Stimulated activated CD8-positive, alpha-beta memory T cell treated with anti-CD3 and anti-CD28 coated beads, Interleukin-4, amount 100 ng/mL, for 4 hours (primary cell): ENCODE data around the gene STAT1.

Source experiments
- DNase-seq, 2 donors: peaks; one replicate each; pipeline ENCODE4 v3.0.0-alpha.2; 2020; ENCODE audit warnings: low read depth in 2 of 2, low spot score in 1 of 2

Gene STAT1

GRCh38 chr2:190986221-190986953, 27.6 kb downstream of the STAT1 start:
- no peak for DNase-seq

- no peak for DNase-seq
Measured at GRCh38 chr2:190984595-190984994, 29.4 kb downstream of the STAT1 start.

GRCh38 chr2:190982262-190983034, 31.5 kb downstream of the STAT1 start:
- no peak for DNase-seq

DNA sequence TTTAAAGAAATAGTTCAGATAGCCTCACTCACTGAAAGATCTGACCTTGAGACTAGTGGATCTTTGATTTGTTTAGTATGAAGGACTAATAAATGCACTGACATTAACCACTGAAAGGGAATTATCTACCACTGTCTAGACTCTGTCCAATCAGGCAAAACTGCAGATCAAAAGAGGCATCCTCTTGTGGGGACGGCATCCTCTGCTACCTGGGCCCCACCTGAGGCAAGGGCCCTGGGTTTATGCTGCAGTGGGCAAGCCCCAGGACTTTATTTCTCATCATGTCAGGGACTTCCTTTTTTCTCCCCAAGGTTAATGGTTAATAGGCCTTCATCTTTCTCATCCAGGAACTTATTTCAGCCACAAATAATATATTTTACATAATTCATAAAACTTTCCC, 32.2 kb downstream of the STAT1 start:
- no peak for DNase-seq

- DNase-seq: no peak
Measured at GRCh38 chr2:190981333-190981732, 32.6 kb downstream of the STAT1 start.

GRCh38 chr2:190980630-190981209, 33.3 kb downstream of the STAT1 start:
- DNase-seq: no peak

DNA sequence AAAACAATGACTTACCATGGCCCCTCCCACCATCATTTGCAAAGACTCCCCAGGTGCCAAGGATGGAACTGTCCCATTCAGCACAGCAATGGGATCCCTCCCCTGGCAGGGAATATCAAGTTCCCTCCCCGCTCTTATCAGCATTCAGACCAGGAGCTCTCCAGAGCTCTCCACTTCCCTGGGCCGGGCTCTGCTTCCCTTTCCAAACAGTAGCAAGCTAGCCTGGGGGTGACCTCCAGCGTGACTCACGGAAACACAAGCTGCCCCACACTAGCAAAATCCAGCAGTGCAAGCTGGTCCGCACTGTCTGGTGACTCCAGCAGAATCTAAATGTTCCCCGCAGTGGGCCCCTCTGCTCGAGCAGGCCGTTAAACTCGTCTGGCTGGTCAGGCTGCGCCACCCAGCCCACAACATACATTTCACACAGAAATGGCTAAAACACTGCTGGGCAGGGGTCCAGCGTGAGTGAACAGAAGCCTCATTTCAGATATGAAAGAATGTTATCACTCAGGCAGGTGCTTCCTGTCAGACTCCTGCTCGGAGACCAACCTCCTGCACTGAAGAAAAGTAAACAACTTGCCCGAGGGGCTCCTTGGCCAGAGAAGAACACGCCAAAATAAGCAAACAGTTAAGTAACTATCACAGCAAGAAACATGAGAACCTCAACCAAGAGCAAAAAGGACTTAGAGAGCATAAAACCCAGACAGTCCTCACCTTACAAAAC, 33.9 kb downstream of the STAT1 start:
- DNase-seq: no peak

DNA sequence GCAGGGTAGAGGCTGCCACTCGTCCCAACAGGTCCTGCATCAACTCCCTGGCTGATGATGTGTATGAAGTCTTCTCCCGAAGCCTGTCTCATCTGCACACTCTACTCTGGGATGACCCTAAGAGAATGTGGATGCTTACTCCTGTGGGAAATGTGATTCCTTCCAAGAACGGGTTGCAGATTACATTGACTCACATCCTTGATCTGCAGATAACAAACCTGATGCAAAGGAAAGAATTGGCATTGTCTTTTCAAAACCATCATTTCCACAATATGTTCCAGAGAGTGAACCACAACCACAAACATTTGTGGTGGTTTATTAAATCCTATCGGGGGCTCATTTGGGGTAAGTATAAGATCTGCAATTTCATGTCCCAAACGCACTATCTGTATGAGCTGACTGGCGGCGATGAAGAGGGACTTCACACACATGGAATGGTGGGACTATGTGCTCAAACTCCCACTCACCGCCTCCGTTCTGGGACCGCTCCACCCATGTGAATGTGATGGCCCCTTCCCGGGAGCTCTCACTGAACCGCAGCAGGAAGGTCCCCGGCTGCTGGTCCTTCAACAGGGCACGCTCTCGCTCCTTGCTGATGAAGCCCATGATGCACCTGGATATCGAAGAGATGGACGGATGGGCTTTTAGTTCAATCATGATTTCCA, 35.5 kb downstream of the STAT1 start:
- DNase-seq: no peak

DNA sequence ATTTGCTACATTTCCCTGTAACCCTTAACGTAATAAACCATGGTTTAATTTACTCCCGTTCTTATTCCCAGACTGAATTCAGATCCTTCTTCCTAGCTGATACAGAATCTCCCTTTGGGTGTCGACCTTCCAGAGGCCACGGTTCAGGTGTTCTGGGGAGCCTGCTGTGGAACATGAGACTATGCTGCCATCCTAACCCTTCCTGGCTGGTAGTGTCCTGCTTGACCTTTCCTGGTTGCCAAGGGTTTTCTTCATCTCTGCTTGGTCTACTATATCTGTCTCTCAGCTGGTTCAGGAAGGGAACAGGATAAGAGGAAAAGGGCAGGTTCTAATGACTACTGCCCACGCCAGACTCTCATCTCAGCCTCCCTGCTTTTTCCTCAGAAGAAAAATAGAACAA, 36.5 kb downstream of the STAT1 start:
- DNase-seq: no peak

DNA sequence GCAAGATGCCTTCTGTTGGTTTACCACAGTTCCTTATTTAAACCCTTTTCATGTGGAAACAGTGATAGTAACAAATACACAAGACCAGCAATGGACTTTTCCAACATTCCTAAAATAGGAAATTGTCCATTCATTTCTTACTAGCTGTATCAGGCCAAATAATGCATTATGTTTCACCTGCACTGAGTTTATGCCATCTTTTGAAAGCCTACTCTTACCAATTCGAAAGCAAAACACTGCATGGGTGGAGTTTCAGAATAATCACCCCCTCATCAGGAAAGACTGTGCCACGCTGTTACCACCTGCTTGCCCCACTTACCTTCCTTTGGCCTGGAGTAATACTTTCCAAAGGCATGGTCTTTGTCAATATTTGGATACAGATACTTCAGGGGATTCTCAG, 37.5 kb downstream of the STAT1 start:
- DNase-seq: no peak

DNA sequence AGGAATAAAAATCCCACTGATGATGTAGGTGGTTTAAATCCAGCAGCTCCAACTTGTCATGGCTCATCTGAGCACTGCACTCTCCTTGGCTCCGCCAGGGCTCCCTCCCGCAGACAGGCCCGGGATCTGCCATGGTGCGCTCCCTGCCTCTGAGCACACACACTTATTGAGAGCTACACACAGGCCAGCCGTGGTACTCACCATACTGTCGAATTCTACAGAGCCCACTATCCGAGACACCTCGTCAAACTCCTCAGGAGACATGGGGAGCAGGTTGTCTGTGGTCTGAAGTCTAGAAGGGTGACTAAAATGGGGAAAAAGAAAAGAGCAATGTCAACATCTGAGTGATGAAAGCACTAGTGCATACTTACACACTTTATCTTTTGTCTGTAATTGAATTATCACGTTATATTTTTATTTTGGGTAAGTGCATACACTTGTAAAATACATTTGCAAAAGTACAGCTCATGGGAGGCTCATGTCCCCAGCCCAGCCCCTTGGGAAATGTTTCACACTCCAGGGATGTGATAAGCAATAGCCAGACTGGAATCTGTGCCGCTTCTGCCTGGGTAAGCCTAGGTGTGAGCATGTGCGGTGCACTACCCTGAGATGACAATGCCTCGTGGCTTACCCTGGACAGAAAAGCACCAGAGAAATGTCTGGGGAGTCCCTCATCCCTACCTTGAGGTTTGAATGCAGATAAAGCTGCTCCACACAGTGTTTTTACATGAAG, 39.2 kb downstream of the STAT1 start:
- DNase-seq: no peak

GRCh38 chr2:190973726-190974628, 40.0 kb downstream of the STAT1 start:
- DNase-seq: no peak

- DNase-seq: no peak
Measured at GRCh38 chr2:190973262-190973661, 40.7 kb downstream of the STAT1 start.

DNA sequence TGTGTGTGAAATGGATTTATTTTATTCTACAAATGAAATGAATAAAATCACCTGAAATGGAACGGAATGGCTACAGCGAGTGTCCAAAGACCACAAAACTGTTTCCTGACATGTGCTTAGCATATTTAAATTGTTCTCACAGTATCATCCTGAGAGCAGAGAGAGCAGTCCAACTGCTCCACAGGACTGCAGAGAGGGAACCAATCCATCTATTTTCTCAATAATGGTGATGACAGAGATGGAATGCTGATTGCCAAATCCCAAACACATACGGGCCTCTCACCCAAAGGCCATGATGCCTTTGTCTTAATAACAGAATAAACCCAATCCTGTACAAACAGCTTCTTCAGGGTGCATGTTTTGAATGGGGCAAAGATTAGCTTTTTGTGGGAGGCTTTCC, 41.1 kb downstream of the STAT1 start:
- no peak for DNase-seq

- no peak for DNase-seq
Measured at GRCh38 chr2:190972213-190972612, 41.8 kb downstream of the STAT1 start.

DNA sequence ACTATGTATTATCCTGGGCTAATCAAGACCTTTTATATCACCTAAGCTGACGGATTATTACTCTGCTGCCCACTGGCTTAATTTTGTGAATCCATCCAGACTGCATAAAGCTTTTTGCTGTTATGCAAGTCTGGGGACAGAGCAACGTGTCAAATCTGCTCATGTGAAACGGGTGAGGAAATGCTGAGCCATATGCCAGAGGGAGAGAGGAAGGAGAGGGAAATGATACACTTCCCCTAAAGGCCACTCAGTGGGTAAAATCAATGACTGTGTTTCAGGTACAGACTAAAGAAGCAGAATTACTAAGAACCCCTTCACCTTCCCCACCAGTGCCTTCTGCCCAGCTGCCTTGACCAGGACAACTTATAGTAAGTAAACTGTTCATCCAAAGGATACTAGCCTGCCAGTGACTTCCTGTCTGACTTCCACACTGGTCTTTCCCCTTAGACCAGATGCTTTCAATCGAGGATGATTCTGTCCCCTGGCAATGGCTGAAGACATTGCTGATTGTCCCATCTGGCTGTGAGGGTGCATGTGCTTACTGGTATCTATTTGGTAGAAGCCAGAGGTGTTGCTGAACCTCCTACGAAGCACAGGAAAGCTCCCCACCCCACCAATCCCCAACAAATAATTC, 43.0 kb downstream of the STAT1 start:
- no peak for DNase-seq

- DNase-seq: no peak
Measured at GRCh38 chr2:190970160-190970559, 43.8 kb downstream of the STAT1 start.

- no peak for DNase-seq
Measured at GRCh38 chr2:190968522-190968921, 45.4 kb downstream of the STAT1 start.
